Measurements from ENCODE around the gene AFF3.

The AFF3 gene

GRCh38 chr2:99961196-99961913 is 181.0 kb downstream of the AFF3 start:
- no peak overlapping the region for H3K27ac ChIP-seq

DNA sequence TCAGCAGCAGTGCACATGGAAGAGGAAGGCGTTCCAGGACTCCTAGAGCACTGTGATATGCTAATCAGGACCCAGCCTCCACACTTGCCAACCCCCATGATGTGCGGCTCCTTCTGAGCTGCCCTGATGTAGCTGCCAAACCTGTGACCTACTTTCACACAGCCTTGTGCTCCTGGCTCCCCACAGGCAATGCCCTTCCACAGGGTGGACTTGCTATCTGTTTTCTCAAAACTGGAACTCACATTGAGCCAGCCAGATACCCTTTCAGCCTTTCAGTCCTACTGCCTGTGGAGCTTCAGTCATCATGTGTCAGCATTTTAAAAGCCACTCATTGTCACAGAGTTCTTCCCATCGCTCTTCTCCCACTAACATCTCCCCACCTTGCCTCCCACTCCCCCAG is 181.6 kb downstream of the AFF3 start:
- TF ChIP-seq CTCF (conservative IDR thresholded peaks at IDR 0.05) = no peak
- H3K27ac ChIP-seq = no peak overlapping the region

More at GRCh38 chr2:99961196-99961913, 181.0 kb downstream of the AFF3 start:
- no peak for TF ChIP-seq CTCF (conservative IDR thresholded peaks at IDR 0.05)

DNA sequence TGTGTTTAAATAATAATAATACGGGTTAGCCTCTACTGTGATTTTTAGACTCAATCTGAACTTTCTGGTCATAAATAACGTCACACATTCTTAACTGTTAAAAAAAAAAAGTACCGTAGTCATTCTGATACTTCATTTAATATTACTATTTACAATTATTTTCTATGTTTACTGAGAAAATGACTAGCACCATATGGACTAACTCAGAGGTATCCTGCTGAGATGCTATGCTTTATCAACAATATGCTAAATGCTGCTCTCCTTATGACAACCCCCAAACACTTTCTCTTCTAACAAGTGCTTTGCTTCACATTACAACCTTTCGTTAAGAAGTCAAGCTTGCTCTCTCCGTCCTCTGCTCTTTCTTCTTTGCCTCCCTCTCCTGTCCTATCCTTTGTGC is 182.1 kb downstream of the AFF3 start:
- TF ChIP-seq CTCF (conservative IDR thresholded peaks at IDR 0.05) = no peak
- no peak overlapping the region for H3K27ac ChIP-seq

GRCh38 chr2:99959261-99960014 is 183.0 kb downstream of the AFF3 start:
- no peak for TF ChIP-seq CTCF (conservative IDR thresholded peaks at IDR 0.05)
- H3K27ac ChIP-seq = no peak overlapping the region

GRCh38 chr2:99957332-99958133 is 184.9 kb downstream of the AFF3 start:
- no peak for TF ChIP-seq CTCF (conservative IDR thresholded peaks at IDR 0.05)
- H3K27ac ChIP-seq = no peak overlapping the region

- H3K27ac ChIP-seq = no peak overlapping the region
- no peak for TF ChIP-seq CTCF (conservative IDR thresholded peaks at IDR 0.05)
Measured at GRCh38 chr2:99956232-99957030, 186.0 kb downstream of the AFF3 start.

All from VCaP (cell line).